GM19238 (cell line): ENCODE data around the gene NGEF.

Experiments
- DNase-seq: peaks from one replicate; pipeline ENCODE4 v3.0.0; 2011; ENCODE audit warnings: low spot score; ENCODE audit not compliant: insufficient read length

NGEF gene

DNA sequence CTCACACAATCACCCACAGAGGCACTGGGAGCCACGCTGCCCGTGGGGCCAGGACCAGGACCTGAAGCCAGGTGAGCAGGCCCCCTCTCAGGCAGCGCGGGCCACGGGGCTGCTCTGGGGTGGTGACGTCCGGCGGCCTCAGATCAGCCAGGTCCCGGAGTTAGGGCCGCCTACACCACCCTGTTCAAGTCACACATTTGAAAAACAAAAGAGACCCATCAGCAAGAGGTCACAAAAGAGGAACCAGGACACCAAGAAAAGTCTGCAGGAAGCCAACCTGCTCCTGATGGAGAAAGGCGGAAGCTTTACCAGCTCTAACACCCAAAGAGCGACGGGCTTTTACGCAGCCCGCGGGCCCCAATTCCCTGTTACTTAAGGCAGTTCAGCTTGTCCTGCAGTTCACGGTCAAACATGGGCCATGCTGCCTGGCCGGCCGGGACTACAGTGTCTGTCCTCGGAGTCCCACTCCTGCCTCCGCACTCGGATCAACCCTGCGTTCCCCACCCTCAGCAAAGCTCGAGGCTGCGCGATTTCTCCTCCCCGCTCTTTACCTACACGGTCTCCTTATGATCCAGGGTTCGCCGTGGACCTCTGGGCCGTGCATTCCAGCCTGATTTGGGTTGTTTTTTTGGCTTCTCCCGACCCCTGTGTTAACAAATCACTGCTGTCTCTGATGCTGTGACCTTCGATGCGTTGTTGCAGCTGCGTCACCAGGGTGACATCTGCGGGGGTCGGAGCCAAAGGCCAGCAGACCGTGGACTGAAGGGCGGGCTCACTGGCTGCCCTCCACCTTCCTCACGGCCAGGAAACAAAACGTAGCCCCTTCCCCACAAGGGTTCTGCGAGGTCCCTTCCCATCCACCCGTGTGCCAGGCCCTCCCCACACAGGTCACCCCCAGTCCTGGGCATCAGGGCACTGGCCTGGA, 112.0 kb downstream of the NGEF start:
- no peak for DNase-seq

DNA sequence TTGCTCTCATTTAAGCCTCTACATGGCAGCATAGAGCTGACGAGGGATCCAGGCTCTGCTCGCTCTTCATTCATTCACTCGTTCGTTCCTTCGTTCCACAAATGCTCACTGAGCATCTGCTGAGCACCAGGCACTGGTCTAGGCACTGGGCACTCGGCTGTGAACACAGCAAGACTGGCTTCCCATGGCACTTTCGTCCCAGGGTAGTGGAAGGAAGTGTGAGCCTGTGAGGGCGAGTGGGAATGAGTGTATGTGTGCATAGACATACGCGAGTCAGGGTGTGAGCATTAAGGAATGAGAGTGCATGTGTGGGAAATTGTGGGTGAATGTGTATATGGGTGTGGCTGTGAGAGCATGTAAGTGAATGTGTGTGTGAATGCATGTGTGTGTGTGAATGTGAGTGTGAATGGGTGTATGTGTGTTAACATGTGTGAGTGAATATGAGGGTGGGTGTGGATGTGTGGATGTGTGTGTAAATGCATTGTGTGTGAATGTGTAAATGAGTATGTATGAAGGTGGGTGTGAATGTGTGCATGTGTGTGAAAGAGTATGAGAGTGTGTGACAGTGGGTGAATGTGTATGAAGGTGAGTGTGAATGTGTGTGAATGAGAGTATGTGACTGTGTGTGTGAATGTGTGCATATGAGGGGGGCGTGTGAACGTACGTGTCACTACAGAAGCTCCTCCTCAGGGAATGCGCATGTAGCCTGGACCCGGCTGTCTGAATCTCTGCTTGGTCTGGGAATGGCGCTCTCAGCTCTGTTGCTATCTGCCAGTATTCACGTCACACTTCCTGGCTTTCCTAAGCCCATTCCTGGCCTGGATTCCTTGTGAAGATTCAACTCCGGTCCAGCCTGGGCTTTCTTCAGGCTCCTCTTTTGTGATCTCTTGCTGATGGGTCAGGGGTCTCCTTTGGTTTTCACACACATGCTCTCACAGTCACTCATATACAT, 114.2 kb downstream of the NGEF start:
- DNase-seq, result no peak

DNA sequence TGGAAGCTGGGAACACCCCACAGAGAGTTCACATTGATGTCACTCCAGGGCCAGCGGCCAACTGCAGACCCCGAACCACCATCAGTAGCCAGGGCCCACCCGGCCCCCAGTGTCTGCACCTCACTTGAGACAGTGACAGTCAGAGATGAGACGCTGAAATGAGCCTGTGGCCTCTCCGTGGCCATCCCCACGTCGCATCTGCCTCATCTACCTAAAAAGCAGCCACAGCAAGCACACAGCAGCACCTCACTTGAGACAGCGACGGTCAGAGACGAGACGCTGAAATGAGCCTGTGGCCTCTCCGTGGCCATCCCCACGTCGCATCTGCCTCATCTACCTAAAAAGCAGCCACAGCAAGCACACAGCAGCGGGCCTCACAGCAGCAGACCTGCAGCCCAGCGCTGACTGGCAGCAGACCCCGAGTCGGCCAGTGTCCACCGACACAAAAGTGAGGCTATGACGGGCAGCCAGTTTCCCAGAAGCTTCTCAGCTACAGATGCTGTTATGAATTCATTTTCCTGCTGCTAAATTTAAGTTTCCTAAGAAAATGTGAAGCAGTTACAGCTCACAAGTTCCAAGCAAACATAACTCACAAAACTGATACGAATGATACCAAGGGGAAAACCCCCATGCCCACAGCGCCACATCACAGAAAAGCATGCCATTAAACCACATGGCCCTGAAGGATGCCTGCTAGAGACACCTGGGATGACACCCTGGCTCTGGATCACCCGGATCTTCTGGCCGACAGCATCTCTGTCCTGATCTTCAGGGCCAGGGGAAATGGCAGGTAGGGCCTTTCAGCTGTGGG, 115.3 kb downstream of the NGEF start:
- no peak for DNase-seq

DNA sequence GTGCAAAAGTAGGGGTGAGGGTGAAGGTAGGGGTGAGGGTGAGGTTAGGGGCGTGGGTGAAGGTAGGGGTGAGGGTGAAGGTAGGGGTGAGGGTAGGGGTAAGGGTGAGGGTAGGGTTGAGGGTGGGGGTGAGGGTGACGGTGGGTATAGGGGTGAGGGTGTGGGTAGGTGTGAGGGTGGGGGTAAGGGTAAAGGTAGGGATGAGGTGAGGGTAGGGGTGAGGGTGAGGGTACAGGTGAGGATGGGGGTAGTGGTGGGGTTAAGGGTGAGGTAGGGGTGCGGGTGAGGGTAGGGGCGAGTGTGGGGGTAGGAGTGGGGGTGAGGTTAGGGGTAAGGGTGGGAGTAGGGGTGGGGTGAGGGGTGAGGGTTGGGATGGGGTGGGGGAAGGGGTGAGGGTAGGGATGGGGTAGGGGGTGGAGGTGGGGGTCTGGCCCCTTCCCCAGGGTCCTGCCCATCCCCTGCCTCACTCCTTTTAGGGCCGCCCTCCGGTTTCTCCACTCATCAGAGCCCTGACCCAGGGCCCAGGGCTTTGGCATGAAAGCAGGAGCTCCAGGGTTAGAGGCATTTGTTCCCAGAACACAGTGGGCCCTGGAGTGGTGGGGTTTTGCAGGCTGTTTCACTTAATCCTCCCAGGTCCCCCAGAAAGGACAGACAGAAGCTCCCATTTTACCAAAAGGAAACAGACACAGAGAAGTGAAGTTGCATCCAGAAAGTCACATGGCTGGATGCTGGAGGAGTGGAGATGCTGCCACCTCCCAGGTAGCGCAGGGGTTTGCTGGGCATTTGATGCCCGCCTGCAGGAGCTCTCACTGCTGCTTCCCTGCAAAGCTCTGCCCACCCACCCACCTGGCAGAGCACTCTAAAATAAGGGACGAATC, 116.1 kb downstream of the NGEF start:
- no peak for DNase-seq

DNA sequence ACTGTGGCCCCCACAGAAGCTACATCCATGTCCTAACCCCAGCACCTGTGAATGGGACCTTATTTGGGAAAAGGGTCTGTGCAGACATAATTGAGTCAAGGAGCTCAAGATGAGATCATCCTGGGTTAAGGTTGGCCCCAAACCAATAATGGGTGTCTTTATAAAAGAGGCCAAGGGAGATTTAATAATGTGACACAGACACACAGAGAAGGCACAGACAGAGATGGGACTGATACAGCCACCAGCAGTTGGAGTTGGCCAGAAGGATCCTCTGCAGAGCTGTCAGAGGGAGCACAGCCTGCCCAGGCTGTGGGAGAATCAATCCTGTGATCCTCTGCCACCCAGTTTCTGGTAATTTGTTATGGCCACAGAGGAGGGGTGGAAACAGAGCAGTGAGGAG, 116.9 kb downstream of the NGEF start:
- no peak for DNase-seq

DNA sequence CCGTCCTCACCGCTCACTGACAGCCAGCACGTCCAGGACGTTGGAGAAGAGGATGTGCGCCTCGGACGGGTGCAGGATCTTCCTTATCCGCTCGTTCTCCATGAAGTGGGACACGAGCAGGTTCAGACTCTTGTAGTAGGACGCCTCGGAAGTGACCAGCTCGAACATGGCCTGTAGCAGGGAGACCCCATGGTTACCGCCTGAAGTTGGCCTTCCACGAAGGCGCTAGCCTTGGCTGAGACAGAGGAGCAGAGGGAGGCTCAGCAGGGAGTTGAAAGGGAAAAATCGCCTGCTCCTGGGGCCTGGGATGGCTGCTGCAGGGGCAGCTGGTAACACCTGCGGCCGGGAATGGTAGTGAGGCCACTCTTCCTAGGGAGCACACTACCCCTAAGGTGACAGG, 118.3 kb downstream of the NGEF start:
- DNase-seq, result no peak

DNA sequence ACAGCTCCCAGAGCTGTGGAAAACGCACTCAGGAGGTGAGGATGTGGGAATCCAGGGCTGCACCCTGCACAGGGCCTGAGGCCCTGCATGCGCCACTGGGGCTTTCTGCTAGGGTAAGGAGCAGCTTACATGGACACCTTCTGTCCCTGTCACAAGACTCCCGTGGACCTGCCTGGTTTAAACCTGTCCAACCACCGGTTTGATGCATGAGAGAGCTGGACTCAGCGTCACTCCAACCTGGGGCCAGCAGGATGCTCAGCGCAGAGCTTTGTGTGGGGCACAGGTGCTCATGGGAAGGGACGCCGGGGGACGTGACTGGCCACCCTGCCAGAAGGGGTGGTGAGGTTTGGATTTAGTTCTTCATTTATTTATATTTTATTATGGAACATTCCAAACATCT, 118.8 kb downstream of the NGEF start:
- no peak for DNase-seq

DNA sequence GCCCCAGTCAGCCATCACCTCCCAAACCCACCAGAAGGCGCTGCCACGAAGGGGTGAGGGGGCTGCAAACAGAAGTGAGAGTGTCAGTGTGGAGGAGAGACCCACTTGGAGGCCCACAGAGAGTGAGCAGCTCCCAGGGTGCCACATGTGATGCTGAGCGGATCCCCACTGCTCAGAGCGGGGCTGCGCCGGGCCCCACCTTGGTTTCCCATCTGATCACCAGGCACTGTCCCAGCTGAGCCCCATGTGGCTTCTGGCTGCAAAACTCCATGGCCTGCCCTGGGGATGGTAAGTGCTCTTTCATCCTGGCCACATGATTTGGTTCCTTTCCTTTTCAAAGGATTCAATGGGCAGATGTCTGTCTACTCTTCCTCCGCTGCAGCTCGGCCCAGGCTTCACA, 119.2 kb downstream of the NGEF start:
- no peak for DNase-seq

DNA sequence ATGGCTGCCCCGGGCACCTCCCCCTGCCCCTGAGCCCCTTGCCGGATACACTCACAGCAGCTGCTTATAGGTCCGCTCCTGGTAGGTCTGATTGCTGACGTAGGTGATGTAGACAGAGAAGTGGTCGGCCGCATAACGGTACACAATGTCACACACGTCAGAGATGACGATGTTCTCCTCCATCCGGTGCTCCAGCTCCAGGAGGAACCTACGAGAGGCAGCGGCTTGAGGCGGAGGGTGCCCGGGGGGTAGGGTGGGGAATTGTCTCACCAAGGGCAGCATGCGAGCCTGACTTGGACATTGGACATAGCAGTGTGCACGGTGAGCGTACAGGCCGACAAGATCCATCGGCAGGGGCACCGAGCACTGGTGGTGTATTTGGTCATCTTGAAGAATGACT, 120.2 kb downstream of the NGEF start:
- DNase-seq, result no peak

DNA sequence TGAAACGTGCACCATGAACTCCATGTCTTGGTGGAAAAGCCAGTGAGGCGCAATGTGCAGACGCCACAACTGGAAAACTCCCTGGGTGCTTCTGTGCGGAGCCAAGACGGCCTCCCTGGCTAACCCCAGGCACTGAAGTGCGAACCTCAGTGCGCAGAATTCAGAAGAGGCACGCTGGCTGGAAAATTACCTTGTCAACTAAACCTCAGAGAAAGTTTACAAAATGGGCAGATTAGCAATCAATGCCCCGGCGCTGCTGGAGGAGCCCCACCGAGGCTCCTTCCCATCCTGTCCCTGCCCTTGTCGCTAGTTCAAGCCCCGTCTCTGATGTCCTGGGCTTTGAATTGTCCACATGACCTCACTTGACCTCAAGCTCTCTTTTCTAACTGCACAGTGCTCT, 120.8 kb downstream of the NGEF start:
- DNase-seq, result no peak

DNA sequence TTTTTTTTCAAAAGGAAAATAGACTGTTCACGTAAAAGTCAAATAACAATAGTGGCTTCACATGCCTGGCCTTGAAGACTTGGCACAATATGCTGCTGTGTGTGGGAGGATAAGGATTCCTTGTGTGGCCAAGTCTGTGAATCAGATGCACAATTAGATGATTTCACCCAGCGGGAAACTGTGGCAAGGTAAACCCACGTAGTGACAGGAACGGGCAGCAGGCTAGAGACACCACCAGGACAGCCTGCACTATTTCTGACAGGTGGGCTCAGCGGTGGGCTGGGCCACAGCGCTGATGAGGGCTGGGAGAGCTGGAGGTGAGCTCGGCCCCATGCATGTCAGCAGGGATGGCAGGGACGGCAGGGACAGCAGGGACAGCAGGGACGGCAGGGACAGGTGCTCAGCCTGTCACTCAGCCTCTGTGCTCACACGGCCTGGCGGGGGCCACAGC, 121.4 kb downstream of the NGEF start:
- no peak for DNase-seq

DNA sequence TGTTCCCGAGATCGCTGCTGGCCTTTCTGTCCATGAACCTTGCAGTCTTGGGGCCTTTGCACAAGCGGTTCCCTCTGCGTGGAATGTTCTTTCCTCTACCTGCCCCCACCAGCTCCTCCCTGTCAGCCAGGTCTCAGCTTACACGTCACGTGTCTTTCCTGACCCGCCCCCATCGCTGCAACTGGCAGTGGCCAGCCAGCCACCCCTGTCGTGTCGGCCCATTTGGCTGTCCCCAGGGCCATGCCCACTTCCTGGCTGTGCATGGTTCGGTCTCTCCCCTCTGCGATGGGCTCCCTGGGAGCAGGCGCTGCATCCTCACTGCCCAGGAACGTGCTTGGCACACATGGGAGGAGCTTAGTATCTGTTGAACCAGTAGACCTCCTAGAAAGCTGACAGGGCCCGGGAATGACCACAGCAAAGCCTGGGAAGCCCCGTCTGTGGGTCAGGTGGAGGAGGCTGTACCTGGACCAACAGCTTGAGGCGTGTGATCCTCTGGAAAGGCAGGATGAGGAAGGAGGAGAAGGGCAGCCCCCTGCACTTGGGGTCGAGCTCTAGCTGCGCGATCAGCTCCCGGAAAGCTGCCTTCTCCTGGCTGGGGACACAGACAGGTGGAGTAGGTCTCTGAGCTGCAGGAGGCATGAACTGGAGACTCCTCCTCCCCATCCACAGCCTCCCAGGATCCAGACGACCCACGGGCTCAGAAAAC, 122.0 kb downstream of the NGEF start:
- DNase-seq, result no peak

DNA sequence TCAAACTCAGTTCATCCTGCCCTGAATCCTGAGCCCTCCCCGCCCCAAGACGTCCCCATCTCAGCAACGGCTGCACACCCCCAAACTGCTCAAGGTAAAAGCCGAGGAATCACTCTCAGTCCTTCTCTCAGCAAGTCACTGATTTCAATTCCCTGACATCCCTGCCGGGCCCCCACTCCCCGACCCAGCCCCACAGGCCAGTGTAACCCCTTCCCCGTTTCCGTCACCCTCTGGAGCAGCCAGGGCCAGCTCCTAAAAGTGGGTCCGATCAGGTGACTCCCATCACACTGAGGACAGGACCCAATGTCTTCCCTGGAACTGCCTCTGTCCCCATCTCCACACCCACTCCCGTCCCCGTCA, 122.5 kb downstream of the NGEF start:
- no peak for DNase-seq

DNA sequence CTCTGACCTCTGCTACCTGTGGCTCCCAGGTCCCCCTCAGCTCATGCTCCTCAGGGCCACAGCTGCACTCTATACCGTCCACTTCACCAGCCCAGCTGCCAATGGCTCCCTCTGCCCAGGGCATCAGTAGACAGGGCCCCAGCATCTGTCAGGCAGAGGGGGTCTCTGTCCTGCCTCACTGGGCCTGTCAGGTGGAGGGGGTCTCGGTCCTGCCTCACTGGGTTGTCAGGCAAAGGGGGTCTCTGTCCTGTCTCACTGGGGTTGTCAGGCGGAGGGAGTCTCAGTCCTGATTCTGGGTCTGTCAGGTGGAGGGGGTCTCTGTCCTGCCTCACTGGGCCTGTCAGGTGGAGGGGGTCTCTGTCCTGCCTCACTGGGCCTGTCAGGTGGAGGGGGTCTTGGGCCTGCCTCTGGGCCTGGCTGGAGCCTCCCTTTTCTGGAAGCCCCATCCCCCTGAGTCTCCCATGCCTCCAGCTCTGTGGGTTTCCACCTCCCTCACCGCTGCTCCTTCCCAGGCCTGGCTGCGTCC, 123.1 kb downstream of the NGEF start:
- no peak for DNase-seq

DNA sequence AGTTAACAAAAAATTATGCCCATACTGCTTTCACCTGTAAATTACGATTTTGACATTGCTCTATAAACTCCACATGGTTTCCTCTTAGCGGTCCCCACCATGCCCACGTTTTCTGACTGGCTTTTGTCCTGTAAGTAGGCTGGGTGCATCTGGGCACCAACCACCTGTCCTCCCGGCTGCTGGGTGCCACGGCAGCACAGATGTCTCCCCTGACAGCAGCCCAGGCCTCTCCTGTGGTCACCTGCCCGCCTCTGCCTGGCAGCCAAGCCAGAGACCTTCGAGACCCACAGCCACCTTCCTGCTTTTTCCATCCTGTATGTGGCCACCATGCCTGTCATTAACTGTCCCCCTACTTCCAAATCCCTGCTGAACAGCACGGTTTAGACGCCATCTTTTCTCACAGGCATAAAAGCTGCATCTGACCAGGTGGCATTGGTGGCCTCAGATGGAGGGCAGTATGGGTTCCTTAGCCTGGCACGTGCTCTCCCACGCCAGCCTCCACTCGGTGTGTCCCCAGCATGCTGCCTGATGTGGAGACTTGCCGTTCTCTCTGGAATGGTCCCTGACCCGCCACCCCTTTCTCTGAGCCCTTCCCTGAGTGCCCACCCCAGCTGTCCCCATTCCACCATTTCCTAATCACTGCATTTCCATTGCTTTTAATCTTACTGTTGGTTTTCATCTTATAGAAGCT, 124.1 kb downstream of the NGEF start:
- DNase-seq, result no peak

DNA sequence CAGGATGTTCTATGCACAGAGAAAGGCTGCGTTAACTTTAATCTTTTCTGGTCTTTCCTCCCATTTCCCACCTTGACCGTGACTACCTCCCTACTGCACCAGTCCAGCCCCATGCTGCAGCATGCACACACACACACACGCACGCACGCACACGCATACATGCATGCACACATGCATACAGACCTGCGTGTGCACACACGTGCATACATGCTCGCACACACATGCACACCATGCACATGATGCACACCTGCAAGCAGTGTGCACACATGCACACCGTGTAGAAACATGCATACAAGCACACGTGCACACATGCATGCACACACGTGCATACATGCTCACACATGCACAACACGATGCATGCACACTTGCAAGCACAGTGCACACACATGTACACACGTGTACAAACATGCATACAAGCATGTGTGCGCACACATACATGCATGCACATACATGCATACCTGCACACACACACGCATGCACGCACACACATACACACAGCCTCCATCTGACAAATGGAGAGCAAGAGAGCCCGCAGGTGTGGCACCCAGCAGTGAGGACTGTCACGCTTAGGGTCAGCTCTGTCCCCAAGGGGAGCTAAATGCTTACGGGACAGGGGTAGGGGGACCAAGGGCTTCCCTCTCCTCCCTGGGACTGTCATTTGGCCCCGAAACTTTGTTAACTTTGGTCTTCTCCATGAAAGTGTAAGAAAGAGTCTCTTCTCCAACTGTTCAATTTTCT, 124.8 kb downstream of the NGEF start:
- DNase-seq, result no peak

DNA sequence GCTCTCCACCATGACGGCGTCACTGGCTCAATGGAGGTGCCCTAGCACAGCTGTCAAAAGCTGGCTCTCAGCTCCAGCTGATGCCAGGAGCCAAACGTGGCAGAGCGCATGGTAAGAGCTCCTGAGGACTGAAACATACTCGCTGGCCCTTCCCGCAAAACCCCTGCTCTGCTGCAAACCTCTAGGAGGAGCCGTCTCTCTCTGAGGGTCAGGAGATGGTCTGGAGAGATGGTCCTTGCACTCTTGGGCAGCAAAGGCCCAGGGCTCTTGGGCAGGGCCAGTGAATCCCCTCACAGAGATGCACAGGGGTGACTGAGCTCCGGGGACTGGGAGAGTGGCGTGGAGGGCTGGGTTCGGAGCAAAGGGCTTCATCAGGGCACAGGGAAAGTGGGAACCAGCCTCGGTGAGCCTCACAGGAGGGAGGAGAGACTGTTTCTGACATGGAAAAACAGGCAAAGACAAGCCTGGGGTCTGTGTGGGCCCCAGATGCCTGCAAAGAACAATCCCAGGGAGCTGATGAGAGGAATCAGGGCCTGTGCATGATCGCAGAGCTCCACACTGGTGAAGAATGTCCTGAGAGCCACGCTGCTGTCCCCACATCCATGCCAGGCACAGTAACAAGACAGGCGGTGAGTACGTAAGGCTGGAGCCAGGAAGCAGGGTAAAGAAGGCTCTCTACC, 125.7 kb downstream of the NGEF start:
- no peak for DNase-seq

DNA sequence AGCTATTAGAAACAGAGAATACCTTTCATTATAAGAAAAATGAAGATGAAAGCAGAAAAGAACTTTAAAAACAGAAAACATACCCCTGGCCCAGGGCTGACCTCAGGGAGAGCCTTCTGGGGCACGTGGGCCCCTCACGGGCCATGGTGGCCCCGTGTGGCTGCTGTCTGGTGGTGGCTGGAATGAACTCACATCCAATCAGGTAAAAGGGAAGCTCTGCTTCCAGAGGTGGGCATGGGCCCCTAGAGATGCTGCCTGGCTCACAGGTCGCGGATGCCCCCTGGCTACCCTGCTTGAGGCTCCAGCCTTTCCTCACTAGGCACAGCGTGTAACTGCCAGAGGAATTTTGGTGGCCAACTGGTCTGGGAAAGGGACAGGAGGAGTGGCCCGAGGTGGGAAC, 126.4 kb downstream of the NGEF start:
- no peak for DNase-seq
